ENCODE data around the gene HDHD5. TPM values are rescaled to one million over a fixed set of nuclear protein-coding genes. Genes with fewer than 3 reads are reported as not detected.

Gene HDHD5
- total RNA-seq, 1 donor from 2014 or later: 30.2 TPM

- peaks cover 26% of the 10 kb centered on the region for H3K4me1 Mint-ChIP-seq (ENCODE audit: low read depth, unreplicated experiment)
- DNase-seq: peak; percentile 87
- H3K36me3 Mint-ChIP-seq (ENCODE audit: unreplicated experiment): no peaks in the 10 kb centered on the region
- TF ChIP-seq CTCF (IDR thresholded peaks at IDR 0.05; ENCODE audit: partially characterized antibody, unreplicated experiment): no peak
- peak overlapping the region; percentile 100 for H3K27ac Mint-ChIP-seq (ENCODE audit: unreplicated experiment)
- H3K27me3 Mint-ChIP-seq (ENCODE audit: unreplicated experiment): peaks cover 12% of the 10 kb centered on the region
- H3K9me3 Mint-ChIP-seq (ENCODE audit: unreplicated experiment): peaks cover 8% of the 10 kb centered on the region
- peak overlapping the region; percentile 91 for H3K4me3 Mint-ChIP-seq (ENCODE audit: unreplicated experiment)
These were observed 39.3 kb upstream of the HDHD5 start for GRCh38 chr22:17198170-17199002.

GRCh38 chr22:17194213-17194612 lies 35.1 kb upstream of the HDHD5 start:
- Mint-ChIP-seq H3K4me3 (ENCODE audit: unreplicated experiment) (no peak overlapping the region), H3K27me3 (ENCODE audit: unreplicated experiment) (peaks cover 7% of the 10 kb centered on the region), H3K9me3 (ENCODE audit: unreplicated experiment) (peaks cover 8% of the 10 kb centered on the region), H3K4me1 (ENCODE audit: low read depth, unreplicated experiment) (peaks cover 12% of the 10 kb centered on the region), H3K27ac (ENCODE audit: unreplicated experiment) (no peak overlapping the region), H3K36me3 (ENCODE audit: unreplicated experiment) (no peaks in the 10 kb centered on the region)
- TF ChIP-seq CTCF (IDR thresholded peaks at IDR 0.05; ENCODE audit: partially characterized antibody, unreplicated experiment): no peak
- no peak for DNase-seq

GRCh38 chr22:17192186-17192585 lies 33.1 kb upstream of the HDHD5 start:
- Mint-ChIP-seq H3K9me3 (ENCODE audit: unreplicated experiment) (peaks cover 6% of the 10 kb centered on the region), H3K27me3 (ENCODE audit: unreplicated experiment) (peaks cover 2% of the 10 kb centered on the region), H3K27ac (ENCODE audit: unreplicated experiment) (no peak overlapping the region), H3K4me1 (ENCODE audit: low read depth, unreplicated experiment) (peaks cover 7% of the 10 kb centered on the region), H3K36me3 (ENCODE audit: unreplicated experiment) (no peaks in the 10 kb centered on the region), H3K4me3 (ENCODE audit: unreplicated experiment) (no peak overlapping the region)
- no peak for TF ChIP-seq CTCF (IDR thresholded peaks at IDR 0.05; ENCODE audit: partially characterized antibody, unreplicated experiment)
- DNase-seq: no peak

- Mint-ChIP-seq H3K36me3 (ENCODE audit: unreplicated experiment) (no peaks in the 10 kb centered on the region), H3K27me3 (ENCODE audit: unreplicated experiment) (no peaks in the 10 kb centered on the region), H3K9me3 (ENCODE audit: unreplicated experiment) (peaks cover 4% of the 10 kb centered on the region), H3K27ac (ENCODE audit: unreplicated experiment) (no peak overlapping the region), H3K4me3 (ENCODE audit: unreplicated experiment) (no peak overlapping the region), H3K4me1 (ENCODE audit: low read depth, unreplicated experiment) (peaks cover 7% of the 10 kb centered on the region)
- no peak for TF ChIP-seq CTCF (IDR thresholded peaks at IDR 0.05; ENCODE audit: partially characterized antibody, unreplicated experiment)
- no peak for DNase-seq
These were observed 32.2 kb upstream of the HDHD5 start for GRCh38 chr22:17191163-17191784.

- H3K27me3 Mint-ChIP-seq (ENCODE audit: unreplicated experiment): no peaks in the 10 kb centered on the region
- no peak overlapping the region for H3K27ac Mint-ChIP-seq (ENCODE audit: unreplicated experiment)
- no peak overlapping the region for H3K4me3 Mint-ChIP-seq (ENCODE audit: unreplicated experiment)
- DNase-seq: no peak
- peaks cover 7% of the 10 kb centered on the region for H3K4me1 Mint-ChIP-seq (ENCODE audit: low read depth, unreplicated experiment)
- H3K36me3 Mint-ChIP-seq (ENCODE audit: unreplicated experiment): no peaks in the 10 kb centered on the region
- H3K9me3 Mint-ChIP-seq (ENCODE audit: unreplicated experiment): peaks cover 4% of the 10 kb centered on the region
- TF ChIP-seq CTCF (IDR thresholded peaks at IDR 0.05; ENCODE audit: partially characterized antibody, unreplicated experiment): no peak
These were observed 31.6 kb upstream of the HDHD5 start for GRCh38 chr22:17190702-17191101.
